HG03442 (cell line): ENCODE results near the gene RPS6KA5.

Source experiments
- ATAC-seq: cut with Tn5 transposase; IDR thresholded peaks from one replicate; pipeline ENCODE4 v1.9.1; 2021; ENCODE audit warnings: mild to moderate bottlenecking, moderate library complexity; ENCODE audit not compliant: unreplicated experiment

The RPS6KA5 gene

DNA sequence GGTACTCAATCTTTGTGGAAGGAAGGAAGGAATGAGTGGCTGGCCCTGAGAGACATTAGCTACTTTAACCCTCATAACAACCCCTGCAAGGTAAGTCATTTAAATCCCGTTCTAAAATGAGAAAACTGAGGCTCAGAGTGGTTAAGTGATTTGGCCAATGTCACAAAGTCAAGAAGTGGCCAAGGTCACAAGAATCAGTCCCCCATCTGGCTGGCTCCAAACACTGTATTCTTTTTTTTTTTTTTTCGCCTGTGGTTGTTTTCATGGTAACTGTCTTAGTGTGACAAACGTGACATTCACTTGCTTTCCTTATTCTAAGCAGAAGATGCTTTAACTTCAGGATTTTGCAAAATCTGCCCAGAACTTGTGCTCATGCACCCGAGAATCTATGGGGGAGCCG, 247.0 kb downstream of the RPS6KA5 start:
- no peak for ATAC-seq

DNA sequence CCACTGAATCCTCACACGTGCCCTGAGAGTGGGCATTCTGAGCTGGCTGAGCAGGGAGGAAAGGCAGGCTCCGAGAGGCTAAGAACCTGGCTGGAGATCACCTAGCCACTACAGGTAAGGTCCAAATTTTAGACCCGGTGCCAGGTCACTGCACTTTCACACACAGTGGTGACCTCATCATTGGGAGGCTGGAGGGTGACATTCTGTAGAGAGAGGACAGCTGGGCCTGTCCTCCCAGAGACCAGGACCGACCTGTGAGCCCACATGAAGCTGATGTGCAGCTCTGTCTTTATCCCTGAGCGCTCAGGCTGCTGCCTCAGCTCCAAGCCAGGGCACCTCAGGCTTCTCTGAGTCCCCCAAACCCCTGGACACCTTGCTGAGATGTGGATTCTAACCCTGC, 248.3 kb downstream of the RPS6KA5 start:
- ATAC-seq, result no peak

DNA sequence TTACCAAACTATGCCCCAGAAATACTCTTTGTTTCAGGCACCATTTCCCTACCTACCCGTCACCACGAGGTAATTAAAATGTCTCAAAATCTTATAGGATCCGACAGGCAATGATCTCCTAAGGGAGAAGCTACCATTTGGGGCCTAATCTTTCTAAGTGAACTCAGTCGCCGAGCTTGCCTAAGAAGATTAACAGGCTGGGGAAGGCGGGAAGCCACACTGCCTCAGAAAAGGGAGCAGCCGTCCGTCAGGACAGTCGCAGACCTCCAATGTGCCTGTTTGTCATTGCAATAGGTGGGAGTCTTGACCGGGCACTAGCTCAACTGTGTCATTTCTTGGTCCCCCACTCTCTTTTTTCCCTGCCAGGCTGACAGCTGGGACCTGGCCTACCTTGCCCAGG, 248.8 kb downstream of the RPS6KA5 start:
- ATAC-seq, result no peak

DNA sequence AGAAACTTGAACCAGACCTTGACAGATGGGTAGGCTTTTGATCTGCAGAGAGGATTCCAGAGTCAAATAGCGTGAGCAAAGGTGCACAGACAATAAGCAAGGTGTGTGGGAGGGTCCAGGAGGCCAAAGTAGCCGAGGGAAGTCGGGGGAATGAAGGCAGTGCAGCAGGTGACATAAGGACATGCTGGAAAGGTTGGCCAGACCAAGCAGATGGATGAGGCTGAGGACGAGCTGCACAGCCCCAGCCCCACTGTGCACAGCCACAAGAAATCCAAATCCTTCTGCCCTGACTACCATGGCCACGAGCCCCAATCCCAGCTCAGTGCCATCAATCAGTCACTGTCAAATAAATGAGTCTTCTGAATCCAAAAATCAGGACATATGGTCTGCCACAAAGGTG, 249.6 kb downstream of the RPS6KA5 start:
- no peak for ATAC-seq

DNA sequence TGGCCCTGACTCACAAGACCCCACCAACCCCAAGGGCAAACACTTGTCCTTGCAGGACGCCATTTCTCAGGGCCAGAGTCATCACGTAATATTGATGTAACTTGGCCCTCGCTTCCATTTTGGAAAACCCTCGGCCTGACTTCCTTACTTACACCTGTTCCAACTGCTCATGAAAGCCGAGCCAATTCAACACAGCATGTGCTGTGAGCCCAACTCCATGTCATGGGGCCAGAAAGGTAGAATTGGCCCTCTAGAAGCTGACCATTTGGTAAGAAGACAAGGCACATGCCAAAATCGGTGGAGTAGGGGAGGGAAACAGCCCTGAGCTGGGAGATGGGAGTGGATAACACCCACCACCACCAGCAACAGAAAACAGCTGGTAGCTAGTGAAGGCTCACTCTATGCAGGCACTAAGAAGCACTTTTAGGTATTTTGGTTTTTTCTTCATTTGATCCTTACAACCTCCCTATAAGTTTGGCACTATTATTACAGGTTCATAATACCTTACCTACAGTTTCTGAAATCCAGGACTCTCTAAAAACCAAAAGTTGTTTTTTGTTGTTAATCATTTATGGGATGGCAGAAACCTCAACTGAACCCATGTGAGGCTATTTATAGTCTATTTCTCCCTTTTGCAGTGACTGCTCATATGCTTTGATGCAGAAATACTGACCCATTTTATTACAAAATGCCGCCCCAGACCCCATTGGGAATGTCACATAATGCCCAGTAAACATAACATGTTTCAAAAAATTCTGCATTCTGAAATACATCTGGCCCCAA, 250.7 kb downstream of the RPS6KA5 start:
- ATAC-seq, result no peak

DNA sequence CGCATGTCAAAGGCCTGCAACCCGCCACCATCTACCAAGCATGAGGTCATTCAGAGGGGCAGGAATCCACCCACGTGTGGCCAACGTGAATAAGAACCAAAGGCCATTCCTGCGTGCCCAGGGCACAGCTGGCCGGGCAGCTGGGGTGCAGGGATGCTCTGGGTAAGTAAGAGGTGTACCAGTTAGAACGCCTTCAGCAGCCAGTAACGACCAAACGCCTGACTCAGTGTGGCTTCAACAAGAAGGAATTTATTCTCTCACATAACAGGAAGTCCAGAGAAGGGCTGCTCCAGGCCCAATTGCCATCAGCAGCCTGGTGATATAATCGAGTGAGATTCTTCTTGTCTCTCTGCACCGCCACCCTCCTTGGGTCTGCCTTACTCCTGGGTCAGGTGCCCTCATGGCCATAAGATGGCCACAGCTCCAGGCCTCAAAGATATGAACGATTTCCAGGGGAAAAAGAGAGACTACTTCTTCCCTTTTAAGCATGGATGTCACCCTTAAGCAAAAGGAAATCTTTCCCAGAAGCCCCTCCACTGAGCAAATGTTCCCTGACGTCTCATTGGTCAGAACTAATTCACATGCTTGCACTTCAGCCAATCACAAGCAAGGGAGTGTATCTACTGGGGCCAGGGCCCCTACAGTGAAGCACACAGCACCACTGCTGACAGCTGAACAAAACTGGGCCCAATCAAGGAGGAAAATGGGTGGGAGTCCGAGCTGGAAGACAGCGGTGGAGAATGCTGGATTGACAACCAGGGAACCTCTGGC, 251.5 kb downstream of the RPS6KA5 start:
- ATAC-seq, result no peak

DNA sequence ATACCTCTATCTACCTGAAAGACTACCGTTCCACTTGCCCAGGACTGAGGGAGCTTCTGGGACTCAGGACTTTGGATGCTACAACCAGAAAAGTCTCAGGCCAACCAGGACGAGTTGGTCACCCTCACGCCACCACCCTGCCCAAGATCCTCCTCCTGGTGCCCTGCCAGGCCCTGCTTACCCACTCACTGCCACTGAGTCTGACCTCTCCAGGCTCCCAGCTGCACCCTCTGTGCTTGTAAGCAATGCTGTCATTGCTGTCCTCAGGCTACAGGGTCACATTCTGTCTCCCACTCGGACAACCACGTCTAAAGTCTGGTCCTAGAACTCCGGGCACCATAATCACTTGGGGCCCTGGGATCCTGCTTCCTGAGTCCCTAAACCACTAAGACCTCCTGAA, 253.4 kb downstream of the RPS6KA5 start:
- no peak for ATAC-seq

DNA sequence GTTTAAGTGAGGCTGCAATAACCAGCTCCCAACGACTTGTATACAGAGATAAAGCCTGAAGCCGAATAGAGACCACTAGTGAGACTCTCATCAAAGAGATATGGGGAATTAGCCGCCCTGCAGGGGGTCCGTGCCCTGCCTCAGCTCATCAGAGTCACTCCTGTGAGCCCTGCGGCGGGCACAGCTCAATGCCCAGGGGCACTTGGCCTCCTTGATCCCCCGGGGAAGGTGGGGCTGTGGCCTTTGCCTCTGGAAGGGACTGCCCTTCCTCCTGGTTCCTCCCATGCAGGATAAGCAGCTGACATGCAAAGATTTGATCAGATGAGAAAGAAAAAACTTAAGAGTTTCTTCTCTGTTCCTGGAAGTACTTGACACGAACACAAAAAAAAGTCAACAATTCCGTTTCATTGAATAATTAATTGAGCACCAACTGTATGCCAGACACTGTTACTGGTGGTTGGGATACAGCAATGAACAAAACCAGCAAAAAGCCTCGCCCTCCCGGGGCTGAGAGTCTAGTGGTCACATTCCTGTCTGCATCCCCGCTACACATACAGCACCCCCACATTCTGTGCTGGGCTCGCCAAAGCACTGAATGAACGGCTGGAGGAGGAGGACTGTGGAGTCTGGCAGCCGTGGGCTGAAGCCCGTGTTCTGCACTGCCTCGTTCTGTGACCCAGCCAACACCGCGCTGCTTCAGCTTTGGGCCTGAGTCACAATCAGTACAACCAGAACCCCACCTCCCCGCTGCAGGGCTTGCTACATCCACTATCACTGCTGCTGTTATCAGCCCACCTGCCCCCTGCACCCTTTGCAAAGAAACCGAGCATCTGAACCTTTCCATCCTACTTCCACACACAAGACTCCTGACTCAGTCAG, 254.5 kb downstream of the RPS6KA5 start:
- no peak for ATAC-seq

DNA sequence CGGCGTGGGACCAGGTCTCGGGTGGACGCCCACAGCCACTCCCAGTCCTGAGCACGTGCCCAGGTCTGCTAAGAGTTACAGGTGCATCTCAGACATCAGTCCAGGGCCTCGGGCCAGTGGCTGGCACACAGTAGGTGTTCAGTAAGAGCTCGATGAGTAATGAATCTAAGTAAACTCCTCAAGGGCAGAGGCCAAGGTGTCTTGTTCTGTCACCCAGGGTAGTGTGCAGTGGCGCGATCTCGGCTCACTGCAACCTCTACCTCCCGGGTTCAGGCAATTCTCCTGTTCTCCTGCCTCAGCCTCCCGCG, 255.4 kb downstream of the RPS6KA5 start:
- ATAC-seq, result no peak

DNA sequence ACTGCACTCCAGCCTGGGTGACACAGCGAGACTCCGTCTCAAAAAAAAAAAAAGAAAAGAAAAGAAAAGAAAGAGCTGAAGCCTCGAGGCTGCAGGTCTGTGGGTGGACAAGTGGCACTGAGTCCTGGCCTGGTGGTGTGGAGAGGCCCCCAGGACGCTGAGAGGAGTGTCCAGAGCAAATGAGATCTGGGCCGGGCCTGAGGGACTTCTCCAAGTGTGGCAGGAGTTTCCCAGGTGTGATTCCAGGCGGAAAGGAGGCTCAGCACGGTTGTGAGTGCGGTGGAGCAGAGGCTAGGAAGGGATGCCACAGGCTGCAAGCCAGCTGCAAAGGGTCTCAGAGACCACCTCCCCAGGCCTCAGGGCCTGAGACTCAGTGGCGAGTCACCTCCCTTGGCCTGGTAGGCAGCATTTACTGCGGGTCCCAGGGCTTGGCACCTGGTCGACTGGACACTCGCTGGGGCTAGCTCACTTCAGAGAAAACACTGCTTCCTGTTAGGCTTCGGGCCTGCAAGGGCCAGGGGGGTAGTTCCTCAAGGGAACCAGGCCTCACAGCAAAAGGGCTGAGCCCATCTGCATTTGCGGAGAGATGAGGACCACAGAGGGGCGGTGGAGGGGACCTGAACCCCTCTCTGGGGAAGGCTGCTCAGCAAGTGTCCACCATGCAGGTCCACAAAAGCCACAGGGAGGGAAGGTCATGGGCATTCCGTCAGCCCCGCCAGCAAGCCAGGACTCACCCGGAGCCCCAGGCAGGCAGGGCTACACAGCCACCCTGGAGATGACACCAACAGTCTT, 256.0 kb downstream of the RPS6KA5 start:
- ATAC-seq, result no peak

DNA sequence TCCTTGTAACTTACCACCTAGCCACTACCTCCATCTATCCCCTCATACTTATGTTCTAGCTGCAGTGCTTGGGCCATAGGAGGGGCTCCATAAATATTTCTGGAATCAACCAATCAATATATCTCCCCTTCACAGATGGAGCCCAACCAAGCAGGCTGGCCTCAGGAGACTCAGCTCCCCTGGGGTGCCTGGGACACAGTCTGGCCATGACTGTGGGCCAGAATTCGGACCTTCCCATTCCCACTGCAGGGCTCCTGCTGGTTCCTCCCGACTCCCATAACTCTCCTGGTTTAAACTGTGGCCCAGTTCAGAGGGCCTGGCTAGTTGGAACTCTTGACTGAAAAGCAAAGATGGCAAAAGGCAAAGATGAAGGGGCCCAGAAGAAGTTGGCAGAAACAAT, 257.2 kb downstream of the RPS6KA5 start:
- ATAC-seq, result no peak

DNA sequence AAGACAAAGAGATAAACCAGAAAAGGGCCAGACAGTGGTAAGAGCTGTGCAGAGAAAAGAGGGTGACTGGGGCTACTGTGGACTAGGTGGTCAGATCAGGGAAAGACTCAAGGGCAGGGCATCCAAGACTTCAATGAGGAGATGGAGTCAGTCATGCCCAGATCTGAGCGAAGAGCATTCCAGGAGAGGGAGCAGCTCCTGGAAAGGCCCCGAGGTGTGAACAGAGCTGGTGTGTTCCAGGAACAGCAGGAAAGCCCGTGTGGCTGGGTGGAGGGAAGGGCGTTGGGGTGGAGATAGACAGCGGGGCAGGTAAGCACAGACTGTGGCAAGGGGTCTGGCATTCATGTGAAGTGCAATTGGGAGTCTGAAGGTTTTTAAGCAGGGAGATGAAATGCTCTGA, 261.0 kb downstream of the RPS6KA5 start:
- ATAC-seq, result no peak

DNA sequence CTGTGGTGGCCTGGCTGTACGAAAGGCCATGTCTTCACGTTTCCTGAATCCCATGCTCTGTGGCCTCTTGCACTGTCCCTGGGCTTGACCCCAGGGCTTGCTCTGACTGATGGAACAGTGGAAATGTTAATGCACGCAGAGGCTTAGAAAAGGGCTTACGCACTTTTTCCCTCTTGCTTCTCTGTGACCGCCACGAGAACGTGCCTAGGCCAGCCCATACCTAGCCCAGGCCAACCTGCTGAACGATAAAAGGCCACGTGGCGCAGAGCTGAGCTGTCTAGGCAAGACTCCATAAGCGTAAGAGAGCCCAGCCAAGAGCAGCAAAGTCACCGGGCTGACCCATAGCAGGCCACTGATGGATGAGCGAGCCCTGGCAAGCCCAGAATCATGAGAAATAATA, 262.5 kb downstream of the RPS6KA5 start:
- ATAC-seq, result no peak
